Kidney (tissue), 22 donors: ENCODE measurements around the gene GPR65. TPM values are rescaled to one million over a fixed set of nuclear protein-coding genes. Genes with fewer than 3 reads are reported as not detected.
A peak's percentile ranks its signal among the peaks of the same experiment; 100 is the strongest.

ENCODE experiments used
- DNase-seq, 5 donors: peaks; one replicate each; pipeline ENCODE4 v3.0.0-alpha.2; 2013 to 2020
- FAIRE-seq: peaks from 2 replicates; lab custom pipeline; 2012; peaks lifted over from hg19 to GRCh38; lab: Jason Lieb, UNC
- H3K27ac ChIP-seq, 2 donors: one replicate each; pipeline ENCODE4 v1.7.0; 2013; ENCODE audit warnings: low read depth in 2 of 2, low read length in 2 of 2, inconsistent platforms in 1 of 2
- H3K27me3 ChIP-seq: one replicate; pipeline ENCODE4 v1.7.1; 2013; ENCODE audit warnings: low read length, inconsistent platforms; ENCODE audit not compliant: control insufficient read depth, insufficient read depth
- H3K36me3 ChIP-seq, 3 donors: one replicate each; pipeline versions ENCODE4 v1.7.0 to v1.7.1; 2013; ENCODE audit warnings: low read length in 3 of 3, control low read depth in 1 of 3, inconsistent platforms in 1 of 3; ENCODE audit not compliant: insufficient read depth in 3 of 3, control insufficient read depth in 2 of 3
- H3K4me1 ChIP-seq, 3 donors: one replicate each; pipeline versions ENCODE4 v1.7.0 to v1.7.1; 2013; ENCODE audit warnings: low read length in 3 of 3, inconsistent platforms in 1 of 3, low read depth in 1 of 3; ENCODE audit not compliant: control insufficient read depth in 2 of 3, insufficient read depth in 2 of 3
- H3K4me3 ChIP-seq, 3 donors: one replicate each; pipeline versions ENCODE4 v1.7.0 to v1.8.1; 2013; ENCODE audit warnings: low read length in 3 of 3, control low read depth in 1 of 3, inconsistent platforms in 1 of 3
- H3K9ac ChIP-seq, 3 donors: one replicate each; pipeline versions ENCODE4 v1.7.0 to v1.7.1; 2013; ENCODE audit warnings: low read length in 3 of 3, control low read depth in 1 of 3, inconsistent platforms in 1 of 3
- H3K9me3 ChIP-seq, 3 donors: one replicate each; pipeline versions ENCODE4 v1.7.0 to v1.7.1; 2013; ENCODE audit warnings: low read length in 3 of 3, control low read depth in 1 of 3, inconsistent platforms in 1 of 3; ENCODE audit not compliant: control insufficient read depth in 2 of 3, insufficient read depth in 1 of 3
- CTCF ChIP-seq: IDR thresholded peaks from 3 replicates; pipeline ENCODE4 v1.5.1; 2012; ENCODE audit warnings: mild to moderate bottlenecking, moderate library complexity, borderline replicate concordance; ENCODE audit not compliant: insufficient read depth; ENCODE audit errors: extremely low read depth
- intact Hi-C: fragments of 100-400 bp; cut with DNase I; formaldehyde crosslinking; loops from one replicate; pipeline ENCODE4 v1.11.1; 2022
- long read RNA-seq, 10 donors: library from polyadenylated mRNA in 1 of 10; unstranded in 1 of 10; transcript quantifications; one replicate each; pipeline ENCODE4 v2.0.0 and lab custom pipeline, GENCODE V29; 2021 to 2026
- polyA plus RNA-seq: library from polyadenylated mRNA; stranded (reverse); fragments of 350-450 nt; fragmentation: Illumina TruSeq; extraction: RNeasy Lipid Tissue Mini Kit (QIAGEN cat#74804); gene quantifications from one replicate; pipeline ENCODE4 v1.2.3, GENCODE V29; 2014; ENCODE audit warnings: low read depth, low replicate concordance; ENCODE audit not compliant: insufficient read depth
- total RNA-seq: library from RNA; stranded (reverse); fragmentation: NEBNext Ultra II Directional; extraction: Animal tissue kit (Norgen Biotek cat#: 25700); gene quantifications from one replicate; pipeline ENCODE4 v1.2.1, GENCODE V29; 2021
- donor health status: control.
- donor health status: control.
- donor health status: control.
- donor health status: control.
- donor health status: control.
- donor health status: DM: yes; HTN: yes; CAD: no.
- donor health status: Normal renal cell carcinoma (clear cell type).

The GPR65 gene
- 3.8 TPM for total RNA-seq
- 0.62 TPM for polyA plus RNA-seq
- long read RNA-seq, donor 1 = 0 reads
- long read RNA-seq, donor 2, full-length matches to known transcripts = 1 of 1 reads
- long read RNA-seq, donor 2, partial matches to known transcripts = 0 of 1 reads
- long read RNA-seq, donor 2, other reads (novel, unspliced or antisense) = 0 of 1 reads
- long read RNA-seq, donor 3, full-length matches to known transcripts = 1 of 1 reads
- long read RNA-seq, donor 3, partial matches to known transcripts = 0 of 1 reads
- long read RNA-seq, donor 3, other reads (novel, unspliced or antisense) = 0 of 1 reads
- long read RNA-seq, donor 4 = 0 reads
- long read RNA-seq, donor 5 = 0 reads
- long read RNA-seq, donor 6 = 0 reads
- long read RNA-seq, donor 7, full-length matches to known transcripts = 1 of 3 reads
- long read RNA-seq, donor 7, partial matches to known transcripts = 0 of 3 reads
- long read RNA-seq, donor 7, other reads (novel, unspliced or antisense) = 2 of 3 reads
- long read RNA-seq, donor 8, full-length matches to known transcripts = 1 of 1 reads
- long read RNA-seq, donor 8, partial matches to known transcripts = 0 of 1 reads
- long read RNA-seq, donor 8, other reads (novel, unspliced or antisense) = 0 of 1 reads
- long read RNA-seq, donor 9 = 0 reads
- long read RNA-seq, donor 10 = 0 reads

DNA sequence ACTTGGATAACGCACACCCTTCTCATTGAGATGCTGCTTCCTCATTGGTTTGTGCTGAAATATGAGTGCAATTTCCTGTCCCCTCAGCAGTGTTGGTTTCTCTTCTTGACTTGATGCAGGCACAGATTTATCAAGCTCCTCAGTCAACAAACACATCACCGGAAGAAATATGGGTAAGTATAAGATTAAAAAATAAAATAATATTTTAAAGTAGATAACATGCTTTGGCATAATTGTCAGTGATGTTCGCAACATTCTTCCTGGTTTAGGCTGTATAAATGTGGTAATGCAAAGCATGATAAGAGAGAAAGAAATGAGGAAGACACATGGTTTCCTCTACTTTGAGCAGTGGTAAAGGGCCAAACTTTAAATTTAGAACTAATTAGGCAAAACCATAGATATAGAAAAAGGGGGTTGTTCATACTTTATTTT is at the start of gene GPR65:
TSS of gene GPR65 (plus strand) at position 86 of the 432 bp plus-strand sequence. CDS start 5,713 bp downstream, outside the sequence.
- Histone ChIP-seq H3K9me3 (no peaks in the 10 kb centered on the region), H3K27me3 (no peaks in the 10 kb centered on the region), H3K27ac (peak within 1 kb of the TSS in 1 of 2 donors; percentile 32), H3K4me1 (no peaks in the 10 kb centered on the region), H3K4me3 (peak within 1 kb of the TSS in 2 of 3 donors; percentile 23 to 55), H3K9ac (no peak within 1 kb of the TSS), H3K36me3 (no peaks in the 10 kb centered on the region)
- DNase-seq = peak in 1 of 5 donors; percentile 24
- intact Hi-C loops = no loop called here
- TF ChIP-seq CTCF = no peak
- no peak for FAIRE-seq

DNA sequence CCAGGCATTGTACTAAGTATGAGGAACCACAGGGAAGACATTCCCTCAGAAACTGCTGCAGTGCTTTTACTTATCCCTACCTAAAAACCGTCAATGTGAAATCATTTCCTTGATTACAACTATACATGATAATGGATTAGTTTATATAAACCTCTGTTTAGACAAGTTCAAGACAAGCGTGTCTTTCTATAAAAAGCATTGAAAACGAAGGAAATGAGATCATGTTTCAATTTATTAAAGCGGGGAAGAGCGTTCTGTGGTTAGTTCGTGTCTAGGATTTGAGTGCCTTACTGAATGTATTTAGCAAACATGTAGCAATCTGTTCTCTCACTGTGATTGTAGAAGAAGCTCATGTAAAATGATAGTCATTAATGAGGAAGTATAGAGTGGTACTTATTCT is 49.4 kb upstream of the GPR65 start:
- FAIRE-seq = no peak
- Histone ChIP-seq H3K4me1 (no peaks in the 10 kb centered on the region), H3K9ac (no peak overlapping the region), H3K36me3 (peaks cover 0 to 5% (median 3%) of the 10 kb centered on the region in 3 donors), H3K9me3 (no peaks in the 10 kb centered on the region), H3K27ac (no peak overlapping the region), H3K4me3 (no peak overlapping the region), H3K27me3 (no peaks in the 10 kb centered on the region)
- intact Hi-C loops = no loop called here
- no peak for DNase-seq
- TF ChIP-seq CTCF = no peak

DNA sequence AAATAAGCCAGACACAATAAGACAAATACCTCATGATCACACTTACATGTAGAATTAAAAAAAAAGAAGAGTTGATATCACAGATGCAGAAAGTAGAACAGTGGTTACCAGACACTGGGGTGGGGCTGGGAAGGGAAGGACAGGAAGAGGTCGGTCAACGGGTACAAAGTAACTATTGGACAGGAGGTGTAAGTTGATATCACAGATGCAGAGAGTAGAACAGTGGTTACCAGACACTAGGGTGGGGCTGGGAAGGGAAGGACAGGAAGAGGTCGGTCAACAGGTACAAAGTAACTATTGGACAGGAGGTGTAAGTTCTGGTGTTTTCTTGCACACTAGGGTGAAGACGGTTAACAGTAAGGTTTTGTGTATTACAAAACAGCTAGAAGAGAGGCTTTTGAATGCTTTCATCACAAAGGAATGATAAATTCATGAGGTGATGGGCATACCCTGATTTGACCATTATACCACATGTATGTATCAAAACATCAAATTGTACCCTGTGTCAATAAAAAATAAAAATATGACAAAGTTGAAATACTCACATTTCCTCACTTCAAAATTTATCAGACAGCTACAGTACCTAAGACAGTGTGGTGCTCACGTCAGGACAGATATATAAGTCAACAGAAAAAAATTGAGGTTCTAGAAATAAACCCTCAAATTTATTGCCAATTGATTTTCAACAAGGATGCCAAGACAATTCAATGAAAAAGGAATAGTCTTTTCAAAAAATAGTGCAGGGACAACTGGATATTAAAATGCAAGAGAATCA is 44.7 kb upstream of the GPR65 start:
- Histone ChIP-seq H3K4me1 (no peaks in the 10 kb centered on the region), H3K9ac (no peak overlapping the region), H3K27ac (no peak overlapping the region), H3K36me3 (peaks cover 5 to 10% (median 9%) of the 10 kb centered on the region in 3 donors), H3K4me3 (no peak overlapping the region), H3K27me3 (no peaks in the 10 kb centered on the region), H3K9me3 (no peaks in the 10 kb centered on the region)
- intact Hi-C loops = no loop called here
- no peak for TF ChIP-seq CTCF
- FAIRE-seq (no peak), DNase-seq (no peak)
